ENCODE data around the gene ACSM4.
"Not testable (repeated sequence)": the region's sequence is repeated elsewhere in the genome, so short reads cannot be mapped to it uniquely, and the experiment has no call there.

ACSM4 gene

GRCh38 chr12:7303772-7304171 is at the start of gene ACSM4:
Gene ACSM4, plus strand, starts transcription at chr12:7304072. Its CDS starts 260 bp downstream, at chr12:7304332.
- DNase-seq = no peak

DNA sequence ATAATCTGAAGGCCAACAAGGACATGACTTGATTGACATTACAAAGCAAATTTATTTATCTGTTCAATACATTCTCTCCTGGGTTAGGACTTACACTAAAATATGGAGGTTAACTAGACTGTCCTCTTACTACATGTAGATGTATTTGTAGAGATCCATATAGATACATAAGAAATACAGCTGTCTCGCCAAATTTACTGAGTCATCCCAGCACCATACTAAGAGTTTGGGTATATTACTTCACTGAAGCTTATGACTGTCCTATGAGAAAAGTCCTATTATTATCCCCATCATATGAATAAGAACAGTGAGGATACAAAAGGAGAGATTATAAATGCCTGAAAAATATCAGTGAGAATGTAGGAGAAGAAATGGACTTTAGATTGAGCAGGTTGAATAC is 44.8 kb upstream of the ACSM4 start:
- DNase-seq = no peak

- DNase-seq = no peak
Measured at GRCh38 chr12:7264538-7264937, 39.3 kb upstream of the ACSM4 start.

- DNase-seq = no peak
Measured at GRCh38 chr12:7265251-7265650, 38.6 kb upstream of the ACSM4 start.

DNA sequence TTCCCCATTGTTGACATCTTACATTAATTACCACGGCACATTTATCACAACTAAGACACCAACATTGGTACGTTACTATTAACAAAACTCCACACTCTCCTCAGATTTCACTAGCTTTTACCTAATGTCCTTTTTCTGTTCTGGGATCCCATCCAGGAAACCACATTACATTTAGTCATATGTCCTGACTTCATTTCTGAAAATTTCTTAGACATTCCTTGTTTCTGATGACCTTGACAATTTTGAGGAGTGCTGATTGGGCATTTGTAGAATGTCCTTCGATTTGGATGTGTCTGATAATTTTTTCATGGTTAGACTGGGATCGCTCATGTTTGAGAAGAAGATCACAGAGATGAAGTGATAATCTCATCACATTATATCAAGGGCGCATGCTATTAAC is 34.6 kb upstream of the ACSM4 start:
- no peak for DNase-seq

DNA sequence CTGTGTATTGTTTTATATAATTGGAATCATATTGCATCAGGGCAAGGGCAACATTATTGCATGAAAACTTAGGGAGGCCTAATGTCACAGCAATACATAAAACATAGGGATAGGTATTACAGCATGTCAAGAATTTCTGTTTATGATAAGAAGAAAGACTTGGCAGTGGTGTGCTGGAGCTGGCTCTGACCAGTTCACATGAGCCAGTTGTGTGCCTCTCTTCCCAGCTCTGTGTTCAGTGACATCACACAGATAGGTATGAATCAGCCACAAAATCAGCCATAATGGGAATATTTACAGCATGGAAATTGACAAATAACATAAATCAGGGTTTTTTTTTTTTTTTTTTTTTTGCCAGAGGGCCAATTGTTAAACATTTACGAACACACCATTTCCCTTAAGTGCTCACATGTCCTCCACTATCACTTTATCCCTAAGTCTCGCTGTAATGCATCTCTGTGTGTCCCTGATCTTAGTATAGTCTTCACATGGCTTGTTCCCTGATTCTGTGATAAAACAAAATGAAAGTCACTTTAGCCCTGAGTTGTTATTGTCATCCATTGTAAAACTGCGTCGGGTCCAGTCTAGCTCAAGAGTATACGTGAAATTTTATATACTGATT is 31.9 kb upstream of the ACSM4 start:
- no peak for DNase-seq

DNA sequence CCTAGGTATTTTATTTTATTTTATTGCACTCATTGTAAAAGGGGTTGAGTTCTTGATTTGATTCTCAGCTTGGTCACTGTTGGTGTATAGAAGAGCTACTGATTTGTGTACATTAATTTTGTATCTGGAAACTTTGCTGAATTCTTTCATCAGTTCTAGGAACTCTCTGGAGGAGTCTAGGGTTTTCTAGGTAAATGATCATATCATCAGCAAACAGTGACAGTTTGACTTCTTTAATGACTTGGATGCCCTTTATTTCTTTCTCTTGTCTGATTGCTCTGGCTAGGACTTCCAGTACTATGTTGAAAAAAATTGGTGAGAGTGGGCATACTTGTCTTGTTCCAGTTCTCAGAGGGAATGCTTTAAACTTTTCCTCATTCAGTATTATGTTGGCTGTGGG is 28.4 kb upstream of the ACSM4 start:
- DNase-seq = not testable (repeated sequence)

DNA sequence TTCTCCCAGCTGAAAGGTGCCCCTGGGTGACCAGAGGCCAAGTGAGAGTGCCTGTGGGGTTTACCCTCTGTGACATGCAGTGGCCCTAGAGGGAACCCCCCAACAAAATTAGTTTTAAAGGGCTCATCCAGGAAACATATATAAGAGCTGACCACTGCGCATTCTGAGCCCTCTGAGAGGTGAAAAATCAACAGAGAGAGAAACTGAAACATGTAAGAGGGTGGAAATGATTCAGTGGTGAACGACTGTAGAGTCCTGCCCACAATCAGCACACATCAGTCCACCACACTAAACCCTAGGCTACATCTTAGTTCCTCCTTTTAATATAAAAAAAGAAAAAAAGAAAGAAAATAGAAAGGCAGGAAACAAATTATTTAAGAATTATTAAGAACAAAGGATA is 21.0 kb upstream of the ACSM4 start:
- no peak for DNase-seq

DNA sequence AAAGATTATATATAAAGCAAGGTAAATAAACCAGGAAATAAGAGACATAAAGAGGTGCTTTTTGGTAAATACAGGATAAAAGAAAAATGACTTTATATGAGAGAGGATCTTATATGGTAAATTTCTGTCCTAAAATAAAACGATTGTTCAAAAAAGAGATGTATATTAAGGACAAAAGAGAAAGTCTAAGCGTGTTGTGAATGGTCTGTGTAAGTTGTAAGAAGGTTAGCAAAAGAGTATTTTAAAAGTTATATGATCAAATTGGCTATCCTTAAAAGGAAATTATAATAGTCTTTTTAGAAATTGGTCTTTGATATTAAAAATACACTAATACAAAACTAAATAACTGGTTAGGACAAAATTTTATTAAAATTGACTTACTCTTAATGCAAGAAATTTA is 14.1 kb upstream of the ACSM4 start:
- peak; percentile 48 for DNase-seq

GRCh38 chr12:7290588-7290987 is 13.3 kb upstream of the ACSM4 start:
- DNase-seq = not testable (repeated sequence)

GRCh38 chr12:7292300-7292699 is 11.6 kb upstream of the ACSM4 start:
- no peak for DNase-seq

DNA sequence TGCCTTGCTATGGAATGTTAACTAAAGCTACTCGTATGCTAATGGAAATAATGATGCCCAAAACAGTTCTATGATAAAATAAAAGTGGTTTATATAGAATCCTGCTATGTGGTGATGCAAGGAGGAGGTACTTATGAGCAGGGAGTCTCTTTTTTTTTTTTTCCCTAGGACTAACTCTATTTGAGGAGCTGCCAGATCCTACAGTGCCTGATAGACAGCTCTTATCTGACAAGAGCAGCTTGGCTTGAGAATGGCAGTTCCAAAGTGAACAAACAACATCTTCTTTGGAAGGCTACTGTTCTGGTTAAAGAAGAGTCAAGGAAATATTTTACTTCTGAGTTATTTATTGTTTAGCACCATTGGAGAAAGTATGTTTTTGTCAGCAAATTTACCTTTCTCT is 10.2 kb upstream of the ACSM4 start:
- DNase-seq = peak; percentile 98

DNA sequence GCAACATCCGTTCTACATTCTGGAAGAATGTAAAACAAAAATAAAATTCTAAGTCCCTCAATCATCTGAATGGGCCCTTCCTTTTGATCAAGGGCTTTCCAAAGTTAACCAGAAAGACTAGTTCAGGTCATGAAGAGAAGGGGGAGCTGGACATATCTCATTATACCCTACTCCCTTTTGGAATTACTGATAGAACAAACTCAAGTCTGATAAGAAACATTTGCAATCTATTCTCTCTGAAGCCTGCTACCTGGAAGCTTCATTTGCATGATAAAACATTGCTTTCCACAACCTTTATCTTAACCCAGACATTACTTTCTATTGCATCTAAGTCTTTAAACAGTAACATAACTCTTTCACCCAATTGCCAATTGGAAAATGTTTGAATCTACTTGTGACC is 8.3 kb upstream of the ACSM4 start:
- peak; percentile 35 for DNase-seq

GRCh38 chr12:7297865-7298264 is 6.0 kb upstream of the ACSM4 start:
- no peak for DNase-seq

DNA sequence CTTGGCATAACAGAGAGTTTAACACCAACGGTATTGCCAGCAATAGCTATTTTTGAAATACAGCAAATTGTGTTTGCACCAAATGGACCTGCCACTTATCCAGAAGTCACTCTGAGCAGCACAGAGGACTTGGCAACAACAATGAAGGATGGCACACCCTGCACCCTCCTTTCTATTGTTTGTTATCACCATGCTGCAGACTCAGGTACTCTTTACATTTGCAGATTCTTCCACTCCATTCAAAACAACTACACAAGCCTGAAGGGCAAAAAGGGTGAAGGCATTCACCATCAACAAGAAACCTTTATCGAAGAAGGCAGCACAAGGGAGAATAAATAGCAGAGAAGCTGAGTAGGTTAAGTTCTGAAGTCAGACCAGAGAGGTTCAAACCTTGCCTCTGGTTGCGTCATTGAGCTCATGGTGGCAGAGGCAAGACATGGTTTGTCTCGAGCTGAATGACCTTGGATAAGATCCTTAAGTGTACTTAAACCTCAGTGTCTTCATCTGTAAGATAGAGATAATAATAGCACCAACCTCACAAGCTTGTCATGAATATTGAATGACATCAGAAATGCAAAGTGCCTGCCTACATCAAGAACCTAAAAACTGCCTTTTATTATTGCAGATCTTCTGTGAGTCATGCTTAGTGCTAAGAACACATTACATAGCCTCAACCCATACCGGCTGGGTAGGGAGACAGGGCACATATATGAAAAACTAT is 1.4 kb upstream of the ACSM4 start:
- DNase-seq = peak; percentile 71

DNA sequence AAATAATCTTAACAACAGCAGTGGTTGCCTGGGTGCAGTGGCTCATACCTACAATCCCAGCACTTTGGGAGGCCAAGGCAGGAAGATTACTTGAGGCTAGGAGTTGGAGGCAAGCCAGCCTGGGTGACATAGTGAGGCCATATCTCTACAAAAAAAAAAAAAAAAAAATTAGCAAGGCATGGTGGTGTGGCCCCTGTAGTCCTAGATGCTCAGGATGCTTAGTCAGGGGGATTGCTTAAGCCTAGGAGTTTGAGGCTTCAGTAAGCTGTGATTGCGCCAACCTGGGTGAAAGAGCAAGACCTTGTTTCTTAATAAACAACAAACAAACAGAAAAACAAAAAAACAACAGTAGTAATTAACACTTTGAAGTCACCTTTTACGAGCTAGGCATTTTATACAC is 642 bp upstream of the ACSM4 start:
- peak; percentile 80 for DNase-seq

- DNase-seq = no peak
Measured at GRCh38 chr12:7304456-7304855, 584 bp downstream of the ACSM4 start.

DNA sequence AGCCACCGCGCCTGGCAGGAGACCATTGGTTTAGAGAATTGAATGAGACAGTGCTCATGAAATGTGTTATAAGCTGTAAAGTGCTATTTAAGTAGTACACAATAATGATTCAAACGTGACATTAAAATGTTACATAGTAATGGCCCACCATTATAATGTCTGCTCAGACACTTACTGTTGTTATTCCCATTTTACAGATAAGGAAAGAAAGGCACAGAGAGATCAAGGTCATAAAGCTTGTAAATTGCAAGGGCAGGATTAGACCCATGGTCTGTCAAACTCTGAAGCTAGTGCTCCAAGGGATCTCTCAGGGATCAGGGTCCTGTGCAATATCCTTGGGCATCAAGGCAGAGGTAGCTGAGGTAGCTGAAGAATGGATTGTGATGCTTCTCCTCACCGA is 6.2 kb downstream of the ACSM4 start:
- no peak for DNase-seq

DNA sequence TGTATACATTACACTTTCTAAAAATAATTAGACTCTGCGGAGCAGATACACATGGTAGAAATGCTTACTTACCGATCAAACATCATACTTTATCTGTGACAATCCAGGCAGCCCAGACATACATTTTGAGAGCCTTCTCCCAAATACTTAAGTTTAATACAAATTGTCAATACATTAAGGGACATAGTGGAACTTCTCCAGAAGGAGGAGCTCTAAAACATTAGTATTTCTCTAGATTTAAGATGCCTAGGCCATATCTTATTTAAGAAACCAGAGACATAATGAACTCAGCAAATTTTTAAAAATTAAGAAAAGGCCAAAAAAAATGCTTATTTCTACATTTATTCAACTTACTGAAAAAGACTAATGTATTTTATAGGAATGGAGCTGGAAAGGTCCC is 16.1 kb downstream of the ACSM4 start:
- DNase-seq = peak; percentile 52

DNA sequence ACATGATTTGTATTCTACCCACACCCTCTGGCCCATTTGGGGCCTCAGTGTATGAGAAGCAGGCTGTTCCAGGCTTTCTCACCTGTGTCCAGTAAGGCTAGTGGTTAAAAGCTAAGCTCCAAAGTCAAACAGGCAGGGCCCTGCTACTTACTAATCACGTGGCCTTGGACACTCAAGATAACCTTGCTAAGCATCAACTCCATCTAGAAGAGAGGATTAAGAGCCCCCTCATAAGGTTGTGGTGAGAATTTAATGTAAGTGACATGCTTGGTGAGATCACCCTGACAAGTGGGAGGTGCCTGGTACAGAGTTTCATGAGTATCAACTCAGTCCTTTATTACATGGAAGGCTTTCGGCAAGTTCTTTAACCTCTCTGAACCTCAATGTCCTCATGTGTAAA is 17.8 kb downstream of the ACSM4 start:
- DNase-seq = no peak

- DNase-seq = no peak
Measured at GRCh38 chr12:7322599-7322998, 18.7 kb downstream of the ACSM4 start.

DNA sequence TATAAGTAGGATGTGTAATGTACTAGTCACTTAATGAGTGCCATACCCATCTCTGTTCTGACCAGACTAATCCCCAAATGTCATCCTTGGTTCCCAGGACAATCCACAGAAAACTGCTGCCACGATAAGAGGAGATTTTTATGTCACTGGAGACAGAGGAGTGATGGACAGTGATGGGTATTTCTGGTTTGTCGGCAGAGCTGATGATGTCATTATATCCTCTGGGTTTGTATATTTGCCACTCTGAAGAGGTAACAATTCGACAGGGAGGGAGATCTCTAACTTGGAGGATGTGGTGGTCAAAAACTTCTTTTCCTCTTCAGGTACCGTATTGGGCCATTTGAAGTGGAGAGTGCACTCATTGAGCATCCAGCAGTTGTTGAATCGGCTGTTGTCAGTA is 20.3 kb downstream of the ACSM4 start:
- no peak for DNase-seq

GRCh38 chr12:7327918-7328317 is 24.0 kb downstream of the ACSM4 start:
- no peak for DNase-seq

GRCh38 chr12:7337790-7338189 is 33.9 kb downstream of the ACSM4 start:
- not testable (repeated sequence) for DNase-seq

- no peak for DNase-seq
Measured at GRCh38 chr12:7339675-7340074, 35.8 kb downstream of the ACSM4 start.

All from hematopoietic multipotent progenitor cell treated with erythropoietin and hydrocortisone succinate and interleukin-3 and kit ligand, for 6 days (in vitro differentiated cells).